Upper lobe of right lung (tissue), 1 donor: Measurements from ENCODE around the gene NACC2. TPM values are rescaled to one million over a fixed set of nuclear protein-coding genes. Genes with fewer than 3 reads are reported as not detected.

Source experiments
- ATAC-seq: fragments of 200-7000 bp; cut with Tn5 transposase; one replicate; pipeline ENCODE4 v1.9.1; 2020; ENCODE audit warnings: mild to moderate bottlenecking, moderate library complexity
- DNase-seq: peaks from one replicate; pipeline ENCODE4 v3.0.0-alpha.2; 2020
- H3K27ac ChIP-seq: fragments of 200-600 bp; one replicate; pipeline ENCODE4 v1.8.0; 2022
- H3K27me3 ChIP-seq: fragments of 200-600 bp; one replicate; pipeline ENCODE4 v1.8.0; 2022; ENCODE audit warnings: mild to moderate bottlenecking
- H3K36me3 ChIP-seq: fragments of 200-600 bp; one replicate; pipeline ENCODE4 v1.8.0; 2022
- H3K4me1 ChIP-seq: fragments of 200-600 bp; one replicate; pipeline ENCODE4 v1.8.0; 2022
- H3K4me3 ChIP-seq: fragments of 200-600 bp; one replicate; pipeline ENCODE4 v1.8.0; 2022; ENCODE audit warnings: mild to moderate bottlenecking
- H3K9me3 ChIP-seq: fragments of 200-600 bp; one replicate; pipeline ENCODE4 v1.8.0; 2022
- CTCF ChIP-seq: fragments of 200-600 bp; IDR thresholded peaks from one replicate; pipeline ENCODE4 v1.8.0; 2022; ENCODE audit warnings: antibody characterized with exemption
- intact Hi-C: fragments of 100-400 bp; cut with DNase I; formaldehyde crosslinking; loops from one replicate; pipeline ENCODE4 v1.11.0; 2022
- total RNA-seq: library from RNA; stranded (reverse); fragmentation: NEBNext Ultra II Directional; extraction: Animal tissue kit (Norgen Biotek cat#: 25700); gene quantifications from one replicate; pipeline ENCODE4 v1.2.1, GENCODE V29; 2021
- donor health status: DM: no; HTN: yes; CAD: no; lungs with severe emphysema.

Gene NACC2
- total RNA-seq, 1 donor from 2014 or later, result 33.5 TPM

GRCh38 chr9:136019681-136020060, 75.4 kb downstream of the NACC2 start:
- Histone ChIP-seq H3K4me1 (peaks cover 9% of the 10 kb centered on the region), H3K27ac (no peak overlapping the region), H3K36me3 (no peaks in the 10 kb centered on the region), H3K4me3 (no peak overlapping the region), H3K9me3 (no peaks in the 10 kb centered on the region), H3K27me3 (no peaks in the 10 kb centered on the region)
- DNase-seq (no peak), ATAC-seq (no peak)
- TF ChIP-seq CTCF, result no peak
- intact Hi-C loops, result no loop called here

GRCh38 chr9:136019041-136019680, 75.9 kb downstream of the NACC2 start:
- no peaks in the 10 kb centered on the region for H3K9me3 ChIP-seq
- TF ChIP-seq CTCF, result no peak
- intact Hi-C loops, result no loop called here
- ATAC-seq (no peak), DNase-seq (no peak)
- H3K4me3 ChIP-seq, result no peak overlapping the region
- H3K4me1 ChIP-seq, result peaks cover 7% of the 10 kb centered on the region
- H3K36me3 ChIP-seq, result no peaks in the 10 kb centered on the region
- no peaks in the 10 kb centered on the region for H3K27me3 ChIP-seq
- H3K27ac ChIP-seq, result no peak overlapping the region

GRCh38 chr9:136018257-136019031, 76.6 kb downstream of the NACC2 start:
- H3K27ac ChIP-seq, result no peak overlapping the region
- no peaks in the 10 kb centered on the region for H3K27me3 ChIP-seq
- intact Hi-C loops, result no loop called here
- peaks cover 2% of the 10 kb centered on the region for H3K36me3 ChIP-seq
- no peak overlapping the region for H3K4me3 ChIP-seq
- DNase-seq, result no peak
- TF ChIP-seq CTCF, result no peak
- H3K9me3 ChIP-seq, result no peaks in the 10 kb centered on the region
- ATAC-seq, result no peak
- peaks cover 7% of the 10 kb centered on the region for H3K4me1 ChIP-seq

- Histone ChIP-seq H3K9me3 (no peaks in the 10 kb centered on the region), H3K27ac (no peak overlapping the region), H3K27me3 (no peaks in the 10 kb centered on the region), H3K36me3 (peaks cover 9% of the 10 kb centered on the region), H3K4me1 (peaks cover 14% of the 10 kb centered on the region), H3K4me3 (no peak overlapping the region)
- TF ChIP-seq CTCF, result no peak
- intact Hi-C loops, result no loop called here
- ATAC-seq (peak; percentile 69), DNase-seq (peak; percentile 81)
These were observed 77.5 kb downstream of the NACC2 start for GRCh38 chr9:136017289-136018190.

GRCh38 chr9:136016572-136017288, 78.4 kb downstream of the NACC2 start:
- no peak for TF ChIP-seq CTCF
- Histone ChIP-seq H3K27me3 (no peaks in the 10 kb centered on the region), H3K4me1 (peaks cover 21% of the 10 kb centered on the region), H3K27ac (no peak overlapping the region), H3K9me3 (no peaks in the 10 kb centered on the region), H3K36me3 (peaks cover 9% of the 10 kb centered on the region), H3K4me3 (no peak overlapping the region)
- intact Hi-C loops, result no loop called here
- no peak for ATAC-seq
- DNase-seq, result peak; percentile 64
